ENCODE results near the gene TRIM46.

DNA sequence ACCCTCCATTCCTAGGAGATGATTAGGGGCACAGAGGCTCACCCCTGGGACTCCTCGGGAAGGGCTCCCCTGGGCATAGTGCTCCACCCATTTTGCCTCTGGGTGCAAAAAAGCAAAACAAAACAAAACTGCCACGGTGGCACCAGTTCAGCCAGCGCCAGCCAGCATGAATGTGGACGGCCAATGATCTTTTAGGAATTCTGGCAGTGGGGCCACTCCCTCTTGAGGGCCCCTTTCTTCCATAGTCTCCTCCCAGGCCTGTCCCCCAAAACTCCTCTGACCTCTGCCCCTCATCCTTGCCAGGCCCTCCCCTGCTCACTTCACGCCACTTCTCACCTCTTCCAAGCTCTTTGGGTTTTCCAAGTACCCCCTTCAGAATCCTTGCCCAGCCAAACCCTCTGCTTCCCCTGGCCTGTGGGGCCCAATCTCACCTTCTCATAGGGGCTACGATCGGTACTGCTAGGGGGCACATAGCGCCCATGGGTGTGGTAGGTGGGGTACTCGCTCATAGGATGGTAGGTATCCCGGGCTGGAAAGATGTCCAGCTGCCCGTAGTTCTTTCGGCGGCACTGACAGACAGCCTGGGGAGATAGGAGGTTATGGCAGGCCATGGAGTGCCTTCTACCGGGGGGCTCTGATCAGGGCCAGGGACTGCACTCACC, 13.3 kb downstream of the TRIM46 start:
- TF ChIP-seq, protein P1, sequence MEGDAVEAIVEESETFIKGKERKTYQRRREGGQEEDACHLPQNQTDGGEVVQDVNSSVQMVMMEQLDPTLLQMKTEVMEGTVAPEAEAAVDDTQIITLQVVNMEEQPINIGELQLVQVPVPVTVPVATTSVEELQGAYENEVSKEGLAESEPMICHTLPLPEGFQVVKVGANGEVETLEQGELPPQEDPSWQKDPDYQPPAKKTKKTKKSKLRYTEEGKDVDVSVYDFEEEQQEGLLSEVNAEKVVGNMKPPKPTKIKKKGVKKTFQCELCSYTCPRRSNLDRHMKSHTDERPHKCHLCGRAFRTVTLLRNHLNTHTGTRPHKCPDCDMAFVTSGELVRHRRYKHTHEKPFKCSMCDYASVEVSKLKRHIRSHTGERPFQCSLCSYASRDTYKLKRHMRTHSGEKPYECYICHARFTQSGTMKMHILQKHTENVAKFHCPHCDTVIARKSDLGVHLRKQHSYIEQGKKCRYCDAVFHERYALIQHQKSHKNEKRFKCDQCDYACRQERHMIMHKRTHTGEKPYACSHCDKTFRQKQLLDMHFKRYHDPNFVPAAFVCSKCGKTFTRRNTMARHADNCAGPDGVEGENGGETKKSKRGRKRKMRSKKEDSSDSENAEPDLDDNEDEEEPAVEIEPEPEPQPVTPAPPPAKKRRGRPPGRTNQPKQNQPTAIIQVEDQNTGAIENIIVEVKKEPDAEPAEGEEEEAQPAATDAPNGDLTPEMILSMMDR (IDR thresholded peaks at IDR 0.05), result no peak
- no peak for TF ChIP-seq ZFX (IDR thresholded peaks at IDR 0.05; ENCODE audit: borderline replicate concordance)
